ENCODE data around the gene SLC7A14. TPM values are rescaled to one million over a fixed set of nuclear protein-coding genes. Genes with fewer than 3 reads are reported as not detected.

SLC7A14 gene
- total RNA-seq, 4 donors from 2014 or later = under 0.01 to 0.06 (median under 0.01) TPM; not detected in 1

- no peak for TF ChIP-seq CTCF (IDR thresholded peaks at IDR 0.05)
- ATAC-seq (ENCODE audit: low FRiP score) (no peak), DNase-seq (ENCODE audit: low spot score) (no peak)
Observed at GRCh38 chr3:170517242-170517945, 68.5 kb downstream of the SLC7A14 start.

- TF ChIP-seq CTCF (IDR thresholded peaks at IDR 0.05) = no peak
- no peak for ATAC-seq (ENCODE audit: low FRiP score)
- no peak for DNase-seq (ENCODE audit: low spot score)
Observed at GRCh38 chr3:170513642-170514041, 72.2 kb downstream of the SLC7A14 start.

GRCh38 chr3:170511371-170511770, 74.5 kb downstream of the SLC7A14 start:
- TF ChIP-seq CTCF (IDR thresholded peaks at IDR 0.05) = no peak
- DNase-seq (ENCODE audit: low spot score) (no peak), ATAC-seq (ENCODE audit: low FRiP score) (no peak)

- DNase-seq (ENCODE audit: low spot score) = no peak
- TF ChIP-seq CTCF (IDR thresholded peaks at IDR 0.05) = no peak
- no peak for ATAC-seq (ENCODE audit: low FRiP score)
Observed at GRCh38 chr3:170508839-170509238, 77.0 kb downstream of the SLC7A14 start.

- no peak for TF ChIP-seq CTCF (IDR thresholded peaks at IDR 0.05)
- ATAC-seq (ENCODE audit: low FRiP score) = no peak
- DNase-seq (ENCODE audit: low spot score) = no peak
Observed at GRCh38 chr3:170508291-170508690, 77.6 kb downstream of the SLC7A14 start.

- ATAC-seq (ENCODE audit: low FRiP score) = no peak
- TF ChIP-seq CTCF (IDR thresholded peaks at IDR 0.05) = no peak
Observed at GRCh38 chr3:170507063-170507462, 78.8 kb downstream of the SLC7A14 start.

GRCh38 chr3:170506556-170506955, 79.3 kb downstream of the SLC7A14 start:
- no peak for TF ChIP-seq CTCF (IDR thresholded peaks at IDR 0.05)
- ATAC-seq (ENCODE audit: low FRiP score) (no peak), DNase-seq (ENCODE audit: low spot score) (no peak)

More at GRCh38 chr3:170507063-170507462, 78.8 kb downstream of the SLC7A14 start:
- no peak for DNase-seq (ENCODE audit: low spot score)
